SHP77 treated with DMSO at 0.1 percent for 48 hours (cell line): ENCODE results near the gene DDX43.
"Not testable (repeated sequence)": the region's sequence is repeated elsewhere in the genome, so short reads cannot be mapped to it uniquely, and the experiment has no call there.

Experiments
- DNase-seq: peaks from one replicate; lab custom pipeline; 2025; lab: John Stamatoyannopoulos, UW

Gene DDX43

GRCh38 chr6:73388800-73389512 lies 5.7 kb upstream of the DDX43 start:
- no peak for DNase-seq

- no peak for DNase-seq
These were observed 4.8 kb upstream of the DDX43 start for GRCh38 chr6:73389854-73390253.

- DNase-seq: no peak
These were observed 3.0 kb upstream of the DDX43 start for GRCh38 chr6:73391675-73392074.

- DNase-seq: not testable (repeated sequence)
These were observed 2.4 kb upstream of the DDX43 start for GRCh38 chr6:73392188-73392587.

GRCh38 chr6:73393278-73393677 lies 1.4 kb upstream of the DDX43 start:
- no peak for DNase-seq

GRCh38 chr6:73395875-73396274 lies 1.2 kb downstream of the DDX43 start:
- DNase-seq: no peak

GRCh38 chr6:73400656-73401055 lies 6.0 kb downstream of the DDX43 start:
- DNase-seq: no peak

- DNase-seq: no peak
These were observed 14.8 kb downstream of the DDX43 start for GRCh38 chr6:73409395-73409794.

GRCh38 chr6:73413102-73413501 lies 18.5 kb downstream of the DDX43 start:
- no peak for DNase-seq

GRCh38 chr6:73418081-73418741 lies 23.6 kb downstream of the DDX43 start:
- DNase-seq: no peak

- no peak for DNase-seq
These were observed 26.9 kb downstream of the DDX43 start for GRCh38 chr6:73421534-73421933.

GRCh38 chr6:73435236-73435635 lies 40.6 kb downstream of the DDX43 start:
- DNase-seq: no peak

GRCh38 chr6:73443555-73443954 lies 48.9 kb downstream of the DDX43 start:
- no peak for DNase-seq

- no peak for DNase-seq
These were observed 56.8 kb downstream of the DDX43 start for GRCh38 chr6:73451223-73452106.

GRCh38 chr6:73452107-73452461 lies 57.5 kb downstream of the DDX43 start, which contains the start of gene CGAS:
TSS of gene CGAS (minus strand) at chr6:73452297. CDS start at chr6:73452181, 116 bp downstream.
- DNase-seq: no peak

GRCh38 chr6:73455865-73456629 lies 61.4 kb downstream of the DDX43 start:
- DNase-seq: no peak

GRCh38 chr6:73459474-73459873 lies 64.8 kb downstream of the DDX43 start:
- not testable (repeated sequence) for DNase-seq

- no peak for DNase-seq
These were observed 65.4 kb downstream of the DDX43 start for GRCh38 chr6:73460056-73460455.

- peak; percentile 62 for DNase-seq
These were observed 67.1 kb downstream of the DDX43 start, which contains the start of gene MTO1 for GRCh38 chr6:73461537-73462350. TSS of gene MTO1 (plus strand) at chr6:73461737. CDS start at chr6:73461855, 118 bp downstream.
